PFSK-1 (cell line): Measurements from ENCODE around the gene MPO.

ENCODE experiments used
- TAF1 ChIP-seq: IDR thresholded peaks from 2 replicates; pipeline ENCODE4 v1.6.1; 2012; ENCODE audit warnings: low read length, control low read depth, borderline replicate concordance; ENCODE audit not compliant: insufficient read depth
- TF ChIP-seq, protein P1 (sequence below), 2 experiments: IDR thresholded peaks; 2 replicates each; pipeline versions ENCODE4 v1.6.1 to v1.8.0; 2011 to 2012; ENCODE audit warnings: low read depth in 2 of 2, low read length in 2 of 2, control low read depth in 1 of 2, inconsistent platforms in 1 of 2, mild to moderate bottlenecking in 1 of 2, moderate library complexity in 1 of 2; ENCODE audit not compliant: insufficient read depth in 1 of 2

DNA sequence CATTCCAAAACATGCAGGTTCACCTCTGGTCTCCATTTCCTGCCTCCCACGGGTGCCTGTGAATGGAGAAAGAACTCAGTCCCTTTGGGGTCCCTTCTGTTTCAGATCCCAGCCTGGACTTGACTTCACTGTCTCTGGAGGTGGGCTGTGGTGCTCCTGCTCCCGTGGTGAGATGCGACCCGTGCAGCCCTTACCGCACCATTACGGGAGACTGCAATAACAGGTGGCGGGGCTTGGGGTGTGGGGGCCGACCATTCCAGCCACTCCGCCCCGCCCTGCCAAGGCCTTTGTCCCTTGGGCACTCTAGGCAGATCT, 31.8 kb downstream of the MPO start:
- TF ChIP-seq TAF1: no peak
- TF ChIP-seq, protein P1, sequence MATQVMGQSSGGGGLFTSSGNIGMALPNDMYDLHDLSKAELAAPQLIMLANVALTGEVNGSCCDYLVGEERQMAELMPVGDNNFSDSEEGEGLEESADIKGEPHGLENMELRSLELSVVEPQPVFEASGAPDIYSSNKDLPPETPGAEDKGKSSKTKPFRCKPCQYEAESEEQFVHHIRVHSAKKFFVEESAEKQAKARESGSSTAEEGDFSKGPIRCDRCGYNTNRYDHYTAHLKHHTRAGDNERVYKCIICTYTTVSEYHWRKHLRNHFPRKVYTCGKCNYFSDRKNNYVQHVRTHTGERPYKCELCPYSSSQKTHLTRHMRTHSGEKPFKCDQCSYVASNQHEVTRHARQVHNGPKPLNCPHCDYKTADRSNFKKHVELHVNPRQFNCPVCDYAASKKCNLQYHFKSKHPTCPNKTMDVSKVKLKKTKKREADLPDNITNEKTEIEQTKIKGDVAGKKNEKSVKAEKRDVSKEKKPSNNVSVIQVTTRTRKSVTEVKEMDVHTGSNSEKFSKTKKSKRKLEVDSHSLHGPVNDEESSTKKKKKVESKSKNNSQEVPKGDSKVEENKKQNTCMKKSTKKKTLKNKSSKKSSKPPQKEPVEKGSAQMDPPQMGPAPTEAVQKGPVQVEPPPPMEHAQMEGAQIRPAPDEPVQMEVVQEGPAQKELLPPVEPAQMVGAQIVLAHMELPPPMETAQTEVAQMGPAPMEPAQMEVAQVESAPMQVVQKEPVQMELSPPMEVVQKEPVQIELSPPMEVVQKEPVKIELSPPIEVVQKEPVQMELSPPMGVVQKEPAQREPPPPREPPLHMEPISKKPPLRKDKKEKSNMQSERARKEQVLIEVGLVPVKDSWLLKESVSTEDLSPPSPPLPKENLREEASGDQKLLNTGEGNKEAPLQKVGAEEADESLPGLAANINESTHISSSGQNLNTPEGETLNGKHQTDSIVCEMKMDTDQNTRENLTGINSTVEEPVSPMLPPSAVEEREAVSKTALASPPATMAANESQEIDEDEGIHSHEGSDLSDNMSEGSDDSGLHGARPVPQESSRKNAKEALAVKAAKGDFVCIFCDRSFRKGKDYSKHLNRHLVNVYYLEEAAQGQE (IDR thresholded peaks at IDR 0.05; ENCODE audit: insufficient read depth in 1 of 2, low read depth in 2 of 2, low read length in 2 of 2): no peak
